Colonic mucosa (tissue), 4 donors: ENCODE results near the gene DCUN1D4. TPM values are rescaled to one million over a fixed set of nuclear protein-coding genes. Genes with fewer than 3 reads are reported as not detected.
"Not testable (repeated sequence)": the region's sequence is repeated elsewhere in the genome, so short reads cannot be mapped to it uniquely, and the experiment has no call there.

Experiments
- DNase-seq: peaks from one replicate; pipeline ENCODE4 v3.0.0-alpha.2; 2020
- H3K27ac ChIP-seq: fragments of 200-600 bp; one replicate; pipeline ENCODE4 v1.8.0; 2021
- H3K27me3 ChIP-seq: fragments of 200-600 bp; one replicate; pipeline ENCODE4 v1.8.0; 2021
- H3K36me3 ChIP-seq: fragments of 200-600 bp; one replicate; pipeline ENCODE4 v1.8.0; 2021
- H3K4me1 ChIP-seq: fragments of 200-600 bp; one replicate; pipeline ENCODE4 v1.8.0; 2021; ENCODE audit warnings: mild to moderate bottlenecking
- H3K4me3 ChIP-seq: fragments of 200-600 bp; one replicate; pipeline ENCODE4 v1.8.0; 2021
- H3K9ac ChIP-seq, 2 donors: one replicate each; pipeline ENCODE4 v1.7.0; 2013; ENCODE audit warnings: control low read depth in 2 of 2, low read depth in 2 of 2, low read length in 2 of 2
- H3K9me3 ChIP-seq: fragments of 200-600 bp; one replicate; pipeline ENCODE4 v1.8.0; 2021
- CTCF ChIP-seq: fragments of 200-600 bp; IDR thresholded peaks from one replicate; pipeline ENCODE4 v1.8.0; 2022; ENCODE audit warnings: antibody characterized with exemption, mild to moderate bottlenecking
- intact Hi-C: fragments of 100-400 bp; cut with DNase I; formaldehyde crosslinking; loops from one replicate; pipeline ENCODE4 v1.14.1; 2022
- total RNA-seq, 2 donors: library from RNA; stranded (reverse); fragmentation: NEBNext Ultra II Directional in 1 of 2; extraction: Animal tissue kit (Norgen Biotek cat#: 25700) in 1 of 2; gene quantifications; one replicate each; pipeline ENCODE4 v1.2.1, GENCODE V29; 2021
- donor health status: healthy.
- donor health status: DM: no; HTN: no; CAD: no.
- donor health status: DM: no; HTN: no; CAD: no.

Gene DCUN1D4
- total RNA-seq, 2 donors from 2014 or later = 30.4 to 36.0 TPM

DNA sequence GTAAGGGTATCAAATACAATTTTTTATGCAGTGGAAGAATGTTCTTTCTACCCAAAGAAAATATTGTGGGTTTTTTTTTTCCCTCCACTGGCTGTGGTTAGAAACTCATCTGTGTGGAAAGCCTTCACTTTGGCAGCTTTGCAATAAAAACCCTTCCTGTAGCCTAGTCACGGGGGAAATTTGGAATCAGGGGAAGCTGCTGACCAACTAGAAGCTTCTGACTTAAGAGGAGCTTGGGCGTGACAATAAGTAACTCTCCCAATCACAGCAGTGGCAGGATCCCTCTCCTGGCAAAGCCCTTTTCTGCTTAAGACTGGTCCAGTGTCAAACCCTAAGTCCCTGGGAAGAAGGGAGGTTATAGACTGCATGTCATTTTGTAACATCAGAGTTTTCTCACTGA, 89.3 kb downstream of the DCUN1D4 start:
- Histone ChIP-seq H3K36me3 (no peaks in the 10 kb centered on the region), H3K9ac (no peak overlapping the region), H3K4me3 (no peak overlapping the region), H3K4me1 (no peaks in the 10 kb centered on the region), H3K27me3 (no peaks in the 10 kb centered on the region), H3K9me3 (no peaks in the 10 kb centered on the region), H3K27ac (no peak overlapping the region)
- DNase-seq = no peak
- no peak for TF ChIP-seq CTCF
- intact Hi-C loops = no loop called here

GRCh38 chr4:51932684-51933083, 89.7 kb downstream of the DCUN1D4 start:
- no peaks in the 10 kb centered on the region for H3K4me1 ChIP-seq
- no peak overlapping the region for H3K27ac ChIP-seq
- H3K27me3 ChIP-seq = no peaks in the 10 kb centered on the region
- no peak for TF ChIP-seq CTCF
- H3K9ac ChIP-seq = no peak overlapping the region
- no peaks in the 10 kb centered on the region for H3K36me3 ChIP-seq
- H3K9me3 ChIP-seq = no peaks in the 10 kb centered on the region
- H3K4me3 ChIP-seq = no peak overlapping the region
- no peak for DNase-seq
- intact Hi-C loops = no loop called here

GRCh38 chr4:51940460-51940859, 97.5 kb downstream of the DCUN1D4 start:
- H3K27ac ChIP-seq, H3K4me3 ChIP-seq, H3K9me3 ChIP-seq, intact Hi-C loops, H3K36me3 ChIP-seq, H3K9ac ChIP-seq, H3K4me1 ChIP-seq, H3K27me3 ChIP-seq, DNase-seq: not testable (repeated sequence)

- no peaks in the 10 kb centered on the region for H3K9me3 ChIP-seq
- H3K4me3 ChIP-seq = no peak overlapping the region
- no peaks in the 10 kb centered on the region for H3K27me3 ChIP-seq
- no peak for TF ChIP-seq CTCF
- no peak overlapping the region for H3K9ac ChIP-seq
- DNase-seq = no peak
- H3K4me1 ChIP-seq = no peaks in the 10 kb centered on the region
- intact Hi-C loops = no loop called here
- H3K27ac ChIP-seq = no peak overlapping the region
- H3K36me3 ChIP-seq = no peaks in the 10 kb centered on the region
These were observed 99.3 kb downstream of the DCUN1D4 start for GRCh38 chr4:51942108-51942832.

GRCh38 chr4:51942833-51943215, 99.9 kb downstream of the DCUN1D4 start:
- no peaks in the 10 kb centered on the region for H3K27me3 ChIP-seq
- no peak overlapping the region for H3K27ac ChIP-seq
- no peaks in the 10 kb centered on the region for H3K4me1 ChIP-seq
- no peak for DNase-seq
- H3K9me3 ChIP-seq = no peaks in the 10 kb centered on the region
- no peak for TF ChIP-seq CTCF
- no peaks in the 10 kb centered on the region for H3K36me3 ChIP-seq
- H3K4me3 ChIP-seq = no peak overlapping the region
- intact Hi-C loops = no loop called here
- no peak overlapping the region for H3K9ac ChIP-seq

DNA sequence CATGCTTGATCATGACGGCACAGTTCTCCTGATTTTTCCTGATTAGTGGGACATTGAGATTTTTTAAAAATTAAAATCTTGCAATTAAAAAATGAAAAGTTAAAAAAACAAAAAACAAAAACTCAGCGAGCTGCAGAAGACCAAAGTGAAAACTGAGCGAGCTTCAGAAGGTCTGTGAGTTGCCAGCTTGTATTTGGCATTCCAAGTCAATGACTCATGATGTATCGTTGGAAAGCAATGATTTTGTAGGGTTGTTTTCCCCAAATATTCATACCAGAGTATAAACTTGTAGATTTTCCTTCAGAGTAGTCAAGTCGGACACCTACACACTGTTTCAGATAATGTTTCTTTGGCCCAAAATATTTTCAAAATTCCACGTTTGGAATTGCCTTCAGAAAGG, 100.3 kb downstream of the DCUN1D4 start:
- intact Hi-C loops = no loop called here
- DNase-seq = no peak
- no peaks in the 10 kb centered on the region for H3K27me3 ChIP-seq
- H3K27ac ChIP-seq = no peak overlapping the region
- no peak overlapping the region for H3K4me3 ChIP-seq
- H3K9me3 ChIP-seq = no peaks in the 10 kb centered on the region
- no peak overlapping the region for H3K9ac ChIP-seq
- no peaks in the 10 kb centered on the region for H3K36me3 ChIP-seq
- TF ChIP-seq CTCF = no peak
- H3K4me1 ChIP-seq = no peaks in the 10 kb centered on the region
